ENCODE measurements around the gene NCOA7.
"Not testable (repeated sequence)": the region's sequence is repeated elsewhere in the genome, so short reads cannot be mapped to it uniquely, and the experiment has no call there.

The NCOA7 gene

DNA sequence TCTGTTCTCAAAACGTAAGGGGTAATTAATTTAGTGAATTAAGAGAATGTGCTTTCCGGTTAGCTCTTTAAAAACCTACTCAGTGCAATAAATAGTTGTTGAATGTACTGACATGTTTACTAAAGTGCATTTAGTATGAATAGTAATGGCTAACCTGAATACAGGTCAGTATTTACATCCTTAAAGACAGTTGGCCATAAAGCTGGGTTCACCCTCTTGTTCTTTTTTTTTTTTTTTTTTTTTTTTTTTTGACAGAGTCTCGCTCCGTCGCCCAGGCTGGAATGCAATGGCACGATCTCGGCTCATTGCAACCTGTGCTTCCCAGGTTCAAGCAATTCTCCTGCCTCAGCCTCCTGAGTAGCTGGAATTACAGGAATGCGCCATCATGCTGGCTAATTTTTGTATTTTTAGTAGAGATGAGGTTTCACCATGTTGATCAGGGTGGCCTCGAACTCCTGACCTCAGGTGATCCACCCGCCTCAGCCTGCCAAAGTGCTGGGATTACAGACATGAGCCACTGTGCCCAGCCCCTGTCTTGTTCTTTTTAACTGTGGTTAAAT, 14.2 kb downstream of the NCOA7 start:
- H3K4me3 ChIP-seq (ENCODE audit: low read depth, low read length); H3K36me3 ChIP-seq (ENCODE audit: control insufficient read depth, insufficient read depth, low read length); H3K9ac ChIP-seq (ENCODE audit: low read length); H3K27ac ChIP-seq (ENCODE audit: low read depth, low read length); H3K4me1 ChIP-seq (ENCODE audit: control insufficient read depth, insufficient read depth, low read length); H3K9me3 ChIP-seq (ENCODE audit: control insufficient read depth, insufficient read depth, low read depth, low read length); H3K27me3 ChIP-seq (ENCODE audit: control insufficient read depth, insufficient read depth, low read length): not testable (repeated sequence)

DNA sequence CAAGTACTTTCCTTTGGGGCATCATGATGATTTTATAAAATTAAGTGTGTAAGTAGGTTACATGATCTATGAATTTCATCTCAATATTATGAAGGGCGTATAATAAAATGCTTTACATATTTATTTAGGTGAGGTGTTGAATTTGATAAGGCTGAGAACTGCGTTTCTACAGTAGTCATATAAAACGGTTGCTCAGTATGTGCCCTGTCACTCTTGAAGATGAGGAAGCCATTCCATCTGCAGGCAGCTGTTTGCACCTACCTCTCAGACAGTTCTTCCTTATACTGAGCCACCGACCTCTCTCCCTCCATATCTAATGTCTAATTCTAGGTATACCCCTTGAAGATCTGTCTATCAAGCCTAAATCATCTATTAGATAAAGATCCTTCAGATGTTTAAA, 16.1 kb downstream of the NCOA7 start:
- Histone ChIP-seq H3K36me3 (ENCODE audit: control insufficient read depth, insufficient read depth, low read length) (no peaks in the 10 kb centered on the region), H3K27ac (ENCODE audit: low read depth, low read length) (no peak overlapping the region), H3K9me3 (ENCODE audit: control insufficient read depth, insufficient read depth, low read depth, low read length) (no peaks in the 10 kb centered on the region), H3K4me1 (ENCODE audit: control insufficient read depth, insufficient read depth, low read length) (no peaks in the 10 kb centered on the region), H3K9ac (ENCODE audit: low read length) (no peak overlapping the region), H3K27me3 (ENCODE audit: control insufficient read depth, insufficient read depth, low read length) (no peaks in the 10 kb centered on the region), H3K4me3 (ENCODE audit: low read depth, low read length) (no peak overlapping the region)

DNA sequence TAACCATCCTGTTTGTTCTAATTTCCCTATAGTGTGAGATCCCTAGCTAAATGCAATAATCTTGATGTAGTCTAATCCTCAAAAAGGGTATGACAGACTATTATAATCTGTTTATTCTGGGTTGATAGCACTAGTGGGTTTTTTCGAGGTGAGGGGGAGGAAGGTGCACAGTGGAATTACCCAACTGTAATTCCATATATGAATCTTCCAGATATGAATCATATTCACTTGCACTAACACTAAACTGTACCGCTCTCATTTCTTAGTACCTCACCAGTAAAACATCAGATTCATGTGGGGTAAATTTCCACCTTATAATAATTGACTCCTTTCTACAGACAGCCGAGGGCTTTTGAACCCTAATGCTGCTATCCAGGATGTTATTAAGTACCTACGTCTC, 16.5 kb downstream of the NCOA7 start:
- Histone ChIP-seq H3K36me3 (ENCODE audit: control insufficient read depth, insufficient read depth, low read length) (no peaks in the 10 kb centered on the region), H3K9ac (ENCODE audit: low read length) (no peak overlapping the region), H3K4me1 (ENCODE audit: control insufficient read depth, insufficient read depth, low read length) (no peaks in the 10 kb centered on the region), H3K4me3 (ENCODE audit: low read depth, low read length) (no peak overlapping the region), H3K27me3 (ENCODE audit: control insufficient read depth, insufficient read depth, low read length) (no peaks in the 10 kb centered on the region), H3K9me3 (ENCODE audit: control insufficient read depth, insufficient read depth, low read depth, low read length) (no peaks in the 10 kb centered on the region), H3K27ac (ENCODE audit: low read depth, low read length) (no peak overlapping the region)

- H3K4me3 ChIP-seq (ENCODE audit: low read depth, low read length), result no peak overlapping the region
- no peak overlapping the region for H3K9ac ChIP-seq (ENCODE audit: low read length)
- H3K27me3 ChIP-seq (ENCODE audit: control insufficient read depth, insufficient read depth, low read length), result no peaks in the 10 kb centered on the region
- H3K4me1 ChIP-seq (ENCODE audit: control insufficient read depth, insufficient read depth, low read length), result no peaks in the 10 kb centered on the region; the same call in 1 of the 2 replicates
- no peak overlapping the region for H3K27ac ChIP-seq (ENCODE audit: low read depth, low read length)
- H3K9me3 ChIP-seq (ENCODE audit: control insufficient read depth, insufficient read depth, low read depth, low read length), result no peaks in the 10 kb centered on the region
- H3K36me3 ChIP-seq (ENCODE audit: control insufficient read depth, insufficient read depth, low read length), result no peaks in the 10 kb centered on the region
Observed at GRCh38 chr6:125808060-125808459, 17.3 kb downstream of the NCOA7 start.

DNA sequence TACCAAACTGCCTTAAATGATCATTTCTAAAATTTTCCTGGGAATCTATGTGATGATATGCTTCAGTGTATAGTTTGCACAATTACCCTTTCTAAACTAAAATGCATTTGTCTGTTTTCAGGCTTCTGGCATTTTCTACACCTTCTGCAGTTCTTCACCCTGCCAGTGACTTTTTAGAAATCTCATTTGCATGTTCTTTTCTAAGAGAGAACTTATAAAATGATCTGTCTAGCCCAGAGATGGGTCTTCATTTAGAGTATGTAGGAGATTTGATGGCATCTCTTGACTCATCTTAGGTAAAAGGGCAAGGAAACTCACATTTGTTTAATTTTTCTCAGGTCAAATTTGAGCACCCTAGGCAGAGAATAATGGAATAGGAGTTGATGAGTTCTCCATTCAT, 17.8 kb downstream of the NCOA7 start:
- no peaks in the 10 kb centered on the region for H3K36me3 ChIP-seq (ENCODE audit: control insufficient read depth, insufficient read depth, low read length)

DNA sequence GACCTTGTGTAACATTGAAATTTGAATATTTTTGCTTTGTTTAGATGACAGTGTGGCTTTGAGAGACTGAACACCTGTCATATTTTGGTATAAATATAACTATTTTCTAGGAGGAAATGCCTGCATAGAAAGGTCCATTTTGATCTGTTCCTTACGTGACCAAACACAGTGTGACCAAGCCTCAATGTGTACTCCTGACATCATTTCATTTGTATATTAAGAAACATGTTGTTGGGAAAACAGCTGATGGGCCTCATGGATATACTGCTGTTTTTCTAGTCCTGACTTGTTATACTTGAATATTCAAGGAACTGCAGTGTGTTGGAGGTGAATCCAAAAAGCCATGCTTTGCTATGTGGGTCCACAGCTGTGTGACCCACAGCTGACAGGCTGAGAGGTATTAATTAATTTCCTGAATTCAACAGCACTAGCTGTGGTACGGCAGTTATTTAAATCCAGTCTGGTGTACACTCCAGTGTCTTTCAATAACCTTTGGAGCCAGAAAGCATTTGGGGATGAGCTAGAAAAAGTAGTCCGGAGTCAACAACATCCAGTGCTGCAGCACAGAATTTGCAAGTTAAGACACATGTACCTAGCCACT, 18.9 kb downstream of the NCOA7 start:
- Histone ChIP-seq H3K27me3 (ENCODE audit: control insufficient read depth, insufficient read depth, low read length) (no peaks in the 10 kb centered on the region), H3K9ac (ENCODE audit: low read length) (no peak overlapping the region), H3K27ac (ENCODE audit: low read depth, low read length) (no peak overlapping the region), H3K9me3 (ENCODE audit: control insufficient read depth, insufficient read depth, low read depth, low read length) (no peaks in the 10 kb centered on the region), H3K36me3 (ENCODE audit: control insufficient read depth, insufficient read depth, low read length) (no peaks in the 10 kb centered on the region), H3K4me3 (ENCODE audit: low read depth, low read length) (no peak overlapping the region), H3K4me1 (ENCODE audit: control insufficient read depth, insufficient read depth, low read length) (no peaks in the 10 kb centered on the region; the same call in 1 of the 2 replicates)

More for the DNA sequence above, 17.8 kb downstream of the NCOA7 start:
- Histone ChIP-seq H3K4me1 (ENCODE audit: control insufficient read depth, insufficient read depth, low read length) (no peaks in the 10 kb centered on the region; the same call in 1 of the 2 replicates), H3K27ac (ENCODE audit: low read depth, low read length) (no peak overlapping the region), H3K9ac (ENCODE audit: low read length) (no peak overlapping the region), H3K27me3 (ENCODE audit: control insufficient read depth, insufficient read depth, low read length) (no peaks in the 10 kb centered on the region), H3K9me3 (ENCODE audit: control insufficient read depth, insufficient read depth, low read depth, low read length) (no peaks in the 10 kb centered on the region), H3K4me3 (ENCODE audit: low read depth, low read length) (no peak overlapping the region)

DNA sequence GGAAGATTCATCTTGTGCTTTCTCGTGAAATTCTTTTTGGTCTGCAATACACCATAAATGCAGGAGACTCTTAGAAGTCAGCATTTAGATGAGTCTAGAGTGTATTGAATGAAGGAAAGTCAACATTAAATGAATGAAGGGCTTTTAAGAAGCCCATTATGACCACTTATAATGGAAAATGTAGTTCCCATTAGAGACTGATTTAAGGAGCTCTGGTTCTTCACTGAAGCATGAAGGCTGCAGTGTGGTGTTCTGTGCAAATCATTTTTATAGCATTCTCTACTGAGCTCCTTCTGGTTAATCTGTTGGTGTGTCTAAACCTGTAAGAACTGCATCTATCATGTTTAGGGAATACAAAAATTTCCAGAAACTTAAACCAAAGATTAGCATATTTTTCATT, 19.7 kb downstream of the NCOA7 start:
- Histone ChIP-seq H3K4me1 (ENCODE audit: control insufficient read depth, insufficient read depth, low read length) (no peaks in the 10 kb centered on the region; the same call in 1 of the 2 replicates), H3K36me3 (ENCODE audit: control insufficient read depth, insufficient read depth, low read length) (no peaks in the 10 kb centered on the region), H3K27ac (ENCODE audit: low read depth, low read length) (no peak overlapping the region), H3K9ac (ENCODE audit: low read length) (no peak overlapping the region), H3K4me3 (ENCODE audit: low read depth, low read length) (no peak overlapping the region), H3K27me3 (ENCODE audit: control insufficient read depth, insufficient read depth, low read length) (no peaks in the 10 kb centered on the region), H3K9me3 (ENCODE audit: control insufficient read depth, insufficient read depth, low read depth, low read length) (no peaks in the 10 kb centered on the region)

GRCh38 chr6:125811259-125811658, 20.5 kb downstream of the NCOA7 start:
- Histone ChIP-seq H3K36me3 (ENCODE audit: control insufficient read depth, insufficient read depth, low read length) (no peaks in the 10 kb centered on the region), H3K9me3 (ENCODE audit: control insufficient read depth, insufficient read depth, low read depth, low read length) (no peaks in the 10 kb centered on the region), H3K4me3 (ENCODE audit: low read depth, low read length) (no peak overlapping the region), H3K4me1 (ENCODE audit: control insufficient read depth, insufficient read depth, low read length) (no peaks in the 10 kb centered on the region; the same call in 1 of the 2 replicates), H3K27ac (ENCODE audit: low read depth, low read length) (no peak overlapping the region), H3K9ac (ENCODE audit: low read length) (no peak overlapping the region), H3K27me3 (ENCODE audit: control insufficient read depth, insufficient read depth, low read length) (no peaks in the 10 kb centered on the region)

DNA sequence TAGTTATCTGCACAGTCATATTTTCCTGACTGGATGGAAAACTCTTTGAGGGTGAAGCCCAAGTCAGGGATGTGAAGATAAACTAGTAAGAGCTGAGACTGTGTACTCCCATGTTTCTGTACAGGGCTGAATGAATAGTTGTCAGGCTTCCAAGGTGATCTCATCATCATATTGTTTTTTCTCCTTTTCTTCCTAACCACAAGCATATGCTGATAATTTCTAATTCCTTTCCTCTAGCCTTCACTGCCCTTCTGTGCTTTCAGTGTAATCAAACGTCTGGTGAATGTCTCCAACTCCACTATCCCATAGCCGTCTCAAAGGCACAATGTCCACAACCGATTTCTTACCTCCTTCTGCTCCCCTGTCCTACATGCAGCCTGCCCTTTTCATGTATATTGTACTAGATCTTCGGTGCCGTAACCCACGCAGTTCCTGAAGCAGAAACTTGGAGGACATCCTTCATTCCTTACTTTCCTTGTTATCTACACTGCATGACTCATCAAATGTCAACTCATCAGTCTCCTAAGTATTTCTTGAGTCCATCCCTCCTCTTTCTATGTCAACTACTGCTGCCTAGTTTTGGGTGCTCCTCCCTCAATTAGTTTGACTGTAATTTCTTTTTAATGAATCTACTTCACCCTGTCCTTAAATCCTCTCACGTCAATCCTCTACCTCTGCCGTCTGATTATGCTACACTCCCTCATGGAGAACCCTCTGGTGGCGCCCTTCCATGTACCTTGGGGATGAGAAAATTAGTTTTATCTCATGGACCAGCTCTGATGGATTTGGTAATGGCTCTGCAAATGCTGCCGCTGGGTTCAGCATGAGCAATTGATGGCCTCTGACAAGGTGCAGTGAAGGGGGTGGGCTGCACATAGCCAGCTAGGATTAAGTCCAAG, 21.9 kb downstream of the NCOA7 start:
- Histone ChIP-seq H3K4me3 (ENCODE audit: low read depth, low read length) (no peak overlapping the region), H3K4me1 (ENCODE audit: control insufficient read depth, insufficient read depth, low read length) (no peaks in the 10 kb centered on the region; the same call in 1 of the 2 replicates), H3K27ac (ENCODE audit: low read depth, low read length) (no peak overlapping the region), H3K27me3 (ENCODE audit: control insufficient read depth, insufficient read depth, low read length) (no peaks in the 10 kb centered on the region), H3K9me3 (ENCODE audit: control insufficient read depth, insufficient read depth, low read depth, low read length) (no peaks in the 10 kb centered on the region), H3K9ac (ENCODE audit: low read length) (no peak overlapping the region), H3K36me3 (ENCODE audit: control insufficient read depth, insufficient read depth, low read length) (no peaks in the 10 kb centered on the region)

GRCh38 chr6:125814481-125814880, 23.7 kb downstream of the NCOA7 start:
- Histone ChIP-seq H3K36me3 (ENCODE audit: control insufficient read depth, insufficient read depth, low read length) (no peaks in the 10 kb centered on the region), H3K9ac (ENCODE audit: low read length) (no peak overlapping the region), H3K9me3 (ENCODE audit: control insufficient read depth, insufficient read depth, low read depth, low read length) (no peaks in the 10 kb centered on the region), H3K27ac (ENCODE audit: low read depth, low read length) (no peak overlapping the region), H3K27me3 (ENCODE audit: control insufficient read depth, insufficient read depth, low read length) (no peaks in the 10 kb centered on the region), H3K4me1 (ENCODE audit: control insufficient read depth, insufficient read depth, low read length) (no peaks in the 10 kb centered on the region; the same call in 1 of the 2 replicates), H3K4me3 (ENCODE audit: low read depth, low read length) (no peak overlapping the region)
